HG03558 (cell line): ENCODE measurements around the gene BMPR1B.
"Not testable (repeated sequence)": the region's sequence is repeated elsewhere in the genome, so short reads cannot be mapped to it uniquely, and the experiment has no call there.

Source experiments
- ATAC-seq: cut with Tn5 transposase; IDR thresholded peaks from one replicate; pipeline ENCODE4 v1.9.1; 2021; ENCODE audit warnings: moderate number of reproducible peaks; ENCODE audit not compliant: unreplicated experiment; ENCODE audit errors: extremely low read depth

Gene BMPR1B

GRCh38 chr4:95107635-95108034, 349.9 kb downstream of the BMPR1B start:
- no peak for ATAC-seq

- no peak for ATAC-seq
Observed at GRCh38 chr4:95108883-95109421, 351.2 kb downstream of the BMPR1B start.

GRCh38 chr4:95114521-95114920, 356.8 kb downstream of the BMPR1B start:
- no peak for ATAC-seq

GRCh38 chr4:95118497-95118896, 360.7 kb downstream of the BMPR1B start:
- ATAC-seq, result no peak

- ATAC-seq, result no peak
Observed at GRCh38 chr4:95120456-95120855, 362.7 kb downstream of the BMPR1B start.

GRCh38 chr4:95122001-95122400, 364.2 kb downstream of the BMPR1B start:
- ATAC-seq, result no peak

- no peak for ATAC-seq
Observed at GRCh38 chr4:95124906-95125504, 367.2 kb downstream of the BMPR1B start.

GRCh38 chr4:95129031-95129430, 371.3 kb downstream of the BMPR1B start:
- ATAC-seq, result no peak

GRCh38 chr4:95129821-95130311, 372.1 kb downstream of the BMPR1B start:
- ATAC-seq, result no peak

- ATAC-seq, result not testable (repeated sequence)
Observed at GRCh38 chr4:95134016-95134415, 376.3 kb downstream of the BMPR1B start.

GRCh38 chr4:95139424-95139823, 381.7 kb downstream of the BMPR1B start:
- ATAC-seq, result not testable (repeated sequence)

GRCh38 chr4:95141361-95141760, 383.6 kb downstream of the BMPR1B start:
- ATAC-seq, result no peak

GRCh38 chr4:95142932-95143331, 385.2 kb downstream of the BMPR1B start:
- no peak for ATAC-seq

- ATAC-seq, result no peak
Observed at GRCh38 chr4:95151255-95151654, 393.5 kb downstream of the BMPR1B start.

- no peak for ATAC-seq
Observed at GRCh38 chr4:95153182-95153581, 395.4 kb downstream of the BMPR1B start.

- no peak for ATAC-seq
Observed at GRCh38 chr4:95155759-95156451, 398.1 kb downstream of the BMPR1B start.

GRCh38 chr4:95156452-95156765, 398.7 kb downstream of the BMPR1B start:
- ATAC-seq, result no peak

GRCh38 chr4:95157596-95157995, 399.8 kb downstream of the BMPR1B start:
- no peak for ATAC-seq

- no peak for ATAC-seq
Observed at GRCh38 chr4:95158045-95158444, 400.3 kb downstream of the BMPR1B start.

- no peak for ATAC-seq
Observed at GRCh38 chr4:95158626-95159025, 400.9 kb downstream of the BMPR1B start.

- ATAC-seq, result no peak
Observed at GRCh38 chr4:95159384-95159783, 401.6 kb downstream of the BMPR1B start.
